Glutamatergic neuron (in vitro differentiated cells): ENCODE measurements around the gene CERS3. TPM values are rescaled to one million over a fixed set of nuclear protein-coding genes. Genes with fewer than 3 reads are reported as not detected.

Source experiments
- DNase-seq: peaks from one replicate; pipeline ENCODE4 v3.0.0; 2022
- H3K27ac Mint-ChIP-seq: one replicate; pipeline ENCODE4 v1.8.0; 2020; ENCODE audit warnings: mild to moderate bottlenecking, mixed read lengths, inconsistent platforms; ENCODE audit not compliant: unreplicated experiment
- H3K27me3 Mint-ChIP-seq: one replicate; pipeline ENCODE4 v1.8.0; 2020; ENCODE audit warnings: mild to moderate bottlenecking, moderate library complexity, mixed read lengths, inconsistent platforms; ENCODE audit not compliant: unreplicated experiment
- H3K36me3 Mint-ChIP-seq: one replicate; pipeline ENCODE4 v1.8.0; 2020; ENCODE audit warnings: mild to moderate bottlenecking, mixed read lengths, inconsistent platforms; ENCODE audit not compliant: unreplicated experiment
- H3K4me1 Mint-ChIP-seq: one replicate; pipeline ENCODE4 v1.8.0; 2020; ENCODE audit warnings: mild to moderate bottlenecking, low read depth, mixed read lengths, inconsistent platforms; ENCODE audit not compliant: unreplicated experiment
- H3K4me3 Mint-ChIP-seq: one replicate; pipeline ENCODE4 v1.8.0; 2020; ENCODE audit warnings: mild to moderate bottlenecking, mixed read lengths, inconsistent platforms; ENCODE audit not compliant: unreplicated experiment
- H3K9me3 Mint-ChIP-seq: one replicate; pipeline ENCODE4 v1.8.0; 2020; ENCODE audit warnings: mild to moderate bottlenecking, moderate library complexity, mixed read lengths, inconsistent platforms; ENCODE audit not compliant: unreplicated experiment
- total RNA-seq: library from RNA; stranded (reverse); fragmentation: NEBNext Ultra II Directional; extraction: Animal tissue kit (Norgen Biotek cat#: 25700); gene quantifications from one replicate; pipeline ENCODE4 v1.2.1, GENCODE V29; 2021; ENCODE audit not compliant: unreplicated experiment
- TF ChIP-seq, protein P1 (sequence below): fragments of 200-600 bp; sonication (generic); IDR thresholded peaks from one replicate; pipeline ENCODE4 v1.5.0; 2021; ENCODE audit not compliant: partially characterized antibody, unreplicated experiment

Gene CERS3
- total RNA-seq, 1 donor from 2014 or later: not detected

DNA sequence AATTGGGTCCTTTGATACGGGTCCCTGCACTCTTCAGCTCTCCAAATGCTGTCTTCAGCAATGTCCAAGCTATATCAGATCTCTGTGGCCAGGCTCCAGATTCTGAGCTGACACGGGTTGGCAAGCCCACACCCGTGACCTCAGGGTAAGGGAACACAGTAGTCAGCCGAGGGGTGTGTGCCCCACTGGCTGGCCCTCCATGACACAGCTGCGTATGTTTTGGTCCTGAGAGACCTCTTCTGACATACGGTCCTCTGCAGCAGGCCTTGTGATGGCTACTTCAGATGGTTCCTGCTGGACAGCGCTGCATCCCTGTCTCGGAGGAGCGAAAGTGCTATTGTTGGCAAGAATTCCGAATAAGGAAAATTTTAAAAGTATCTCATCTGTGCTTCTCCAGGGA lies 101.8 kb downstream of the CERS3 start:
- no peak overlapping the region for H3K27ac Mint-ChIP-seq
- peaks cover 2% of the 10 kb centered on the region for H3K27me3 Mint-ChIP-seq
- DNase-seq: no peak
- H3K9me3 Mint-ChIP-seq: peaks cover 11% of the 10 kb centered on the region
- TF ChIP-seq, protein P1, sequence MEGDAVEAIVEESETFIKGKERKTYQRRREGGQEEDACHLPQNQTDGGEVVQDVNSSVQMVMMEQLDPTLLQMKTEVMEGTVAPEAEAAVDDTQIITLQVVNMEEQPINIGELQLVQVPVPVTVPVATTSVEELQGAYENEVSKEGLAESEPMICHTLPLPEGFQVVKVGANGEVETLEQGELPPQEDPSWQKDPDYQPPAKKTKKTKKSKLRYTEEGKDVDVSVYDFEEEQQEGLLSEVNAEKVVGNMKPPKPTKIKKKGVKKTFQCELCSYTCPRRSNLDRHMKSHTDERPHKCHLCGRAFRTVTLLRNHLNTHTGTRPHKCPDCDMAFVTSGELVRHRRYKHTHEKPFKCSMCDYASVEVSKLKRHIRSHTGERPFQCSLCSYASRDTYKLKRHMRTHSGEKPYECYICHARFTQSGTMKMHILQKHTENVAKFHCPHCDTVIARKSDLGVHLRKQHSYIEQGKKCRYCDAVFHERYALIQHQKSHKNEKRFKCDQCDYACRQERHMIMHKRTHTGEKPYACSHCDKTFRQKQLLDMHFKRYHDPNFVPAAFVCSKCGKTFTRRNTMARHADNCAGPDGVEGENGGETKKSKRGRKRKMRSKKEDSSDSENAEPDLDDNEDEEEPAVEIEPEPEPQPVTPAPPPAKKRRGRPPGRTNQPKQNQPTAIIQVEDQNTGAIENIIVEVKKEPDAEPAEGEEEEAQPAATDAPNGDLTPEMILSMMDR: no peak
- H3K4me1 Mint-ChIP-seq: no peaks in the 10 kb centered on the region
- H3K4me3 Mint-ChIP-seq: no peak overlapping the region
- peaks cover 6% of the 10 kb centered on the region for H3K36me3 Mint-ChIP-seq

DNA sequence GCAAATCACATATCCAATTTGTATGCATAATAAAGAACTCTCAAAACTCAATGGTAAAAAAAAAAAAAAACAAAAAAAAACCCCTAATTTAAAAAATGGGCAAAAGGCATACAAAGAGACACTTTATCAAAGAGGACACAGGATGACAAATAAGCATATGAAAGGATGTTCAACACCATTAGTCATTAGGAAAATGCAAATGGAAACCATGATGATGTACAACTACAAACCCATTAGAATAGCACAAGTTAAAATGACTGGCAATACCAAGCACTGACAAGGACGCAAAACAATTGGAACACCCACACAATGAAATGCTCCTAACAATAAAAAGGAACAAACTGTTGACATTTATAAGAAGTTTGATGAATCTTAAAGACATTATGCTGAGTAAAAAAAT lies 123.6 kb downstream of the CERS3 start:
- peaks cover 8% of the 10 kb centered on the region for H3K9me3 Mint-ChIP-seq
- TF ChIP-seq, protein P1: no peak
- H3K4me3 Mint-ChIP-seq: no peak overlapping the region
- H3K36me3 Mint-ChIP-seq: peaks cover 10% of the 10 kb centered on the region
- H3K4me1 Mint-ChIP-seq: no peaks in the 10 kb centered on the region
- H3K27ac Mint-ChIP-seq: no peak overlapping the region
- DNase-seq: no peak
- H3K27me3 Mint-ChIP-seq: no peaks in the 10 kb centered on the region

DNA sequence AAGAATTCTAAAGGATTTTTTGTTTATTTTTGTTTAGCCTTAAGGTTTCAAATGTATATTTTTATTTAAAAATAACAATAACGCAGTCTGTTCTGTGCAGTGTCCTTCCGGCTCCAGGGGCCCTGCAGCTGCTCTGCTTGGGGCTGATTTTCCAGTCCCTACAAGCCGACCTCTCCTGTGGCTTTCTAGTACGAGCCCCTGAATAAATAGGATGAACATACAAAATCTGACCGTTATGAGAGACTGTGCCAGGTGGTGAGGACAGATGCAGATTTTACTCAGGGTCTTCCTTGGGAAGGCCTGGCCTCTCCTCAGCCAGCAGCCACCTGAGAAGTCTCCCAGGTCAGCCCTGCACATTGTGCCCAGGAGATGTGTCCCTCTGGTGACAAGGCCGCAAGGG lies 127.8 kb downstream of the CERS3 start:
- Mint-ChIP-seq H3K9me3 (peaks cover 4% of the 10 kb centered on the region), H3K4me1 (no peaks in the 10 kb centered on the region), H3K4me3 (no peak overlapping the region), H3K36me3 (peaks cover 2% of the 10 kb centered on the region), H3K27ac (no peak overlapping the region), H3K27me3 (no peaks in the 10 kb centered on the region)
- no peak for DNase-seq
- TF ChIP-seq, protein P1: no peak

DNA sequence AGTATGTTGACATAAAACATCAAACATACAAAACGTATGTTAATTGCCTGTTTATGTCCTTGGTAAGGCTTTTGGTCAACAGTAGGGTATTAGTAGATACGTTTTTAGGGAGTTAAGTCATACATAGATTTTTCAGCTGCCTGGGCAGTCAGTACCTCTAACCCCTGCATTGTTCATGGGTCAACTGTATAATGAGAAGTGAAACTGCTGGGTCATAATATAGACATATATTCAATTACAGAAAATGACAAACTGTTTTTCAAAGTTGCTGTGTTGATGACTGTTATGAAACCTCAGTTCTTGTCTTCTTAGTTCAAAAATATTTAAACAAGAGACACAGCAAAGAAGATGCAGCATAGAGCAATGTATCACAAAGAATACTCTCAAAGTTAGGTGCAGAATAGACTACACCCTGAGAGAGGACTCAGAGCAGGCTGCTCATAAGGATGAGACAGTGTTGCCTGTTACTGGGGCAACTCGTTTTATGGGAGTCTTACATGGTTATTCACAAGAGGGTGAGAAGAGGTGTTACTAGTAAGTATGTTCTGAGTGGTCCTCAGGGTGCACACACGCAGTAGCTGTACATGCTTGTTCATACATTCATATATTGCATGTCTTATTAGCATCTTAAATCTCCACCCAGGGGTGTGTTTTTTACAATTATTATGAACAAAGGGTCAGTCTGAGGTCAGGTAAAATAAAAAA lies 133.9 kb downstream of the CERS3 start:
- no peak overlapping the region for H3K4me3 Mint-ChIP-seq
- no peaks in the 10 kb centered on the region for H3K4me1 Mint-ChIP-seq
- peaks cover 2% of the 10 kb centered on the region for H3K27me3 Mint-ChIP-seq
- no peaks in the 10 kb centered on the region for H3K36me3 Mint-ChIP-seq
- TF ChIP-seq, protein P1: no peak
- DNase-seq: no peak
- no peak overlapping the region for H3K27ac Mint-ChIP-seq
- H3K9me3 Mint-ChIP-seq: peaks cover 1% of the 10 kb centered on the region

DNA sequence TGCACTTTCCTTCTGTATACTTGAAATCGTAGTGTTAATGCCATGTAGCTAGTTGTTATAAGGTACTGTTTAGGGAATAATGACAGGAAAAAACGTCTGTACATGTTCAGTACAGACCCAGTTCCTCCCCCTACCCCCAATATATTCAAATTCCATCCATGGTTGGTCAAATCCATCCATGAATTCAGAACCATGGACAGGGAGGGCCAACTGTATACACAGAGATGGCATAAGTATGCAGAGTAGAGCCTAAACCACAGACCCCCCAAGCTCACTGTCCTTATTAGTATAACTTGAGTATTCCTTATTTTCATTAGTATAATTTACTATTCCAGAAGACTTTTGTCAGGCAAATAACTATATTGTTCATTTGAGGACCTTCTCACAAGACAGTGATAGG lies 135.7 kb downstream of the CERS3 start:
- H3K36me3 Mint-ChIP-seq: no peaks in the 10 kb centered on the region
- TF ChIP-seq, protein P1: no peak
- H3K27ac Mint-ChIP-seq: no peak overlapping the region
- H3K4me3 Mint-ChIP-seq: no peak overlapping the region
- H3K27me3 Mint-ChIP-seq: peaks cover 2% of the 10 kb centered on the region
- H3K4me1 Mint-ChIP-seq: no peaks in the 10 kb centered on the region
- DNase-seq: no peak
- H3K9me3 Mint-ChIP-seq: peaks cover 5% of the 10 kb centered on the region
